ENCODE results near the gene GNL1.
"Not testable (repeated sequence)": the region's sequence is repeated elsewhere in the genome, so short reads cannot be mapped to it uniquely, and the experiment has no call there.

GNL1 gene

GRCh38 chr6:30529349-30529875 is 26.9 kb downstream of the GNL1 start:
- DNase-seq, result not testable (repeated sequence)

GRCh38 chr6:30526444-30526843 is 29.8 kb downstream of the GNL1 start:
- not testable (repeated sequence) for DNase-seq

GRCh38 chr6:30521952-30522351 is 34.3 kb downstream of the GNL1 start:
- not testable (repeated sequence) for DNase-seq

- not testable (repeated sequence) for DNase-seq
Observed at GRCh38 chr6:30521082-30521481, 35.2 kb downstream of the GNL1 start.

- no peak for DNase-seq
Observed at GRCh38 chr6:30520522-30520921, 35.8 kb downstream of the GNL1 start.

- not testable (repeated sequence) for DNase-seq
Observed at GRCh38 chr6:30518505-30519145, 37.7 kb downstream of the GNL1 start.

- not testable (repeated sequence) for DNase-seq
Observed at GRCh38 chr6:30517767-30518504, 38.4 kb downstream of the GNL1 start.

GRCh38 chr6:30516754-30517076 is 39.6 kb downstream of the GNL1 start:
- not testable (repeated sequence) for DNase-seq

- DNase-seq, result peak; percentile 28 to 41
Observed at GRCh38 chr6:30515944-30516753, 40.1 kb downstream of the GNL1 start.

GRCh38 chr6:30515106-30515505 is 41.2 kb downstream of the GNL1 start:
- no peak for DNase-seq

GRCh38 chr6:30513451-30513850 is 42.8 kb downstream of the GNL1 start:
- no peak for DNase-seq

- DNase-seq, result no peak
Observed at GRCh38 chr6:30511169-30511546, 45.1 kb downstream of the GNL1 start.

- no peak for DNase-seq
Observed at GRCh38 chr6:30510419-30511168, 45.7 kb downstream of the GNL1 start.

- DNase-seq, result no peak
Observed at GRCh38 chr6:30508890-30509736, 47.2 kb downstream of the GNL1 start.

- no peak for DNase-seq
Observed at GRCh38 chr6:30507849-30508827, 48.2 kb downstream of the GNL1 start.

GRCh38 chr6:30500421-30501355 is 55.6 kb downstream of the GNL1 start:
- no peak for DNase-seq

- not testable (repeated sequence) for DNase-seq
Observed at GRCh38 chr6:30498705-30499104, 57.6 kb downstream of the GNL1 start.

- no peak for DNase-seq
Observed at GRCh38 chr6:30497714-30498113, 58.6 kb downstream of the GNL1 start.

GRCh38 chr6:30497261-30497599 is 59.1 kb downstream of the GNL1 start:
- DNase-seq, result not testable (repeated sequence)

Measured in NCI-H1930 (cell line).